Middle frontal gyrus (tissue), 1 donor: Measurements from ENCODE around the gene USP17L18.
"Not testable (repeated sequence)": the region's sequence is repeated elsewhere in the genome, so short reads cannot be mapped to it uniquely, and the experiment has no call there.

ENCODE experiments used
- DNase-seq: peaks from one replicate; pipeline ENCODE4 v3.0.0-alpha.2; 2015; ENCODE audit warnings: low spot score; ENCODE audit errors: extremely low spot score

USP17L18 gene, protein sequence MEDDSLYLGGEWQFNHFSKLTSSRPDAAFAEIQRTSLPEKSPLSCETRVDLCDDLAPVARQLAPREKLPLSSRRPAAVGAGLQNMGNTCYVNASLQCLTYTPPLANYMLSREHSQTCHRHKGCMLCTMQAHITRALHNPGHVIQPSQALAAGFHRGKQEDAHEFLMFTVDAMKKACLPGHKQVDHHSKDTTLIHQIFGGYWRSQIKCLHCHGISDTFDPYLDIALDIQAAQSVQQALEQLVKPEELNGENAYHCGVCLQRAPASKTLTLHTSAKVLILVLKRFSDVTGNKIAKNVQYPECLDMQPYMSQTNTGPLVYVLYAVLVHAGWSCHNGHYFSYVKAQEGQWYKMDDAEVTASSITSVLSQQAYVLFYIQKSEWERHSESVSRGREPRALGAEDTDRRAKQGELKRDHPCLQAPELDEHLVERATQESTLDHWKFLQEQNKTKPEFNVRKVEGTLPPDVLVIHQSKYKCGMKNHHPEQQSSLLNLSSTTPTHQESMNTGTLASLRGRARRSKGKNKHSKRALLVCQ

DNA sequence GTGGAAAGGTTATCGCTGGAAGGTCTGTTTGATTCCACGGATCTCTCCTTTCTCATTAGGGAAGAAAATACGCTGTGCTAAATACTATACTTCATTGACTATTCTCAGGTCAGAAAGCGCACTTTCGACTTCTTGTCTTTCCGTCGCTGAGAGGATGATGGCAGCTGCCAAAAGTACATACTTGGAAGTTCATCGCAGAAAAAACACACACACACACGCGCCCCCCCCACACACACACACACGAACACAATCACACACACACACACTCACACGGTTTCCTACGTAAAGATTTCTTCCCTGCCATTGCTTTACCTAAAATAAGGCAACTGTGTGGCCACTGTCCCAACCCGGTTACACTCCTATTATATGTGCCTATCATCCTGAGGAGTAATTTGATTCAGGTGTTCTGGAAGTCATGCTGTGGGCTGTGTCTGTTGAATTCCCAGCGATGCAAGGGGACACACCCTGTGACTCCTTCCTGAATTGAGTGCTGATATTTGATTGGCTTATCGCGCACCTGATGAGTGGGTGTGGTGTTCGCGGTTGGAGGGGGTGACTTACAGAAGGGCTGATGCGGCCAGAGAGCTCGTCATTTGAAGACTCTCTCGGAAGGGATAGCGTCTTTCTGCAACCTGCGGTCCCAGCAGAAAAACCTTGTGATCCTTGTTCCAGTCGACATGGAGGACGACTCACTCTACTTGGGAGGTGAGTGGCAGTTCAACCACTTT, at the start of gene USP17L18:
Gene USP17L18, plus strand, starts transcription at position 678 of the 728 bp plus-strand sequence. Its CDS starts 0 bp downstream, at position 678.
- not testable (repeated sequence) for DNase-seq

DNA sequence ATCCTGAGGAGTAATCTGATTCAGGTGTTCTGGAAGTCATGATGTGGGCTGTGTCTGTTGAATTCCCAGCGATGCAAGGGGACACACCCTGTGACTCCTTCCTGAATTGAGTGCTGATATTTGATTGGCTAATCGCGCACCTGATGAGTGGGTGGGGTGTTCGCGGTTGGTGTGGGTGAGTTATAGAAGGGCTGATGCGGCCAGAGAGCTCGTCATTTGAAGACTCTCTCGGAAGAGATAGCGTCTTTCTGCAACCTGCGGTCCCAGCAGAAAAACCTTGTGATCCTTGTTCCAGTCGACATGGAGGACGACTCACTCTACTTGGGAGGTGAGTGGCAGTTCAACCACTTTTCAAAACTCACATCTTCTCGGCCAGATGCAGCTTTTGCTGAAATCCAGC, 38.1 kb upstream of the USP17L18 start, which contains the start of gene USP17L10:
Gene USP17L10, plus strand, starts transcription at position 301 of the 400 bp plus-strand sequence. Its CDS starts 0 bp downstream, at position 301.
- not testable (repeated sequence) for DNase-seq

DNA sequence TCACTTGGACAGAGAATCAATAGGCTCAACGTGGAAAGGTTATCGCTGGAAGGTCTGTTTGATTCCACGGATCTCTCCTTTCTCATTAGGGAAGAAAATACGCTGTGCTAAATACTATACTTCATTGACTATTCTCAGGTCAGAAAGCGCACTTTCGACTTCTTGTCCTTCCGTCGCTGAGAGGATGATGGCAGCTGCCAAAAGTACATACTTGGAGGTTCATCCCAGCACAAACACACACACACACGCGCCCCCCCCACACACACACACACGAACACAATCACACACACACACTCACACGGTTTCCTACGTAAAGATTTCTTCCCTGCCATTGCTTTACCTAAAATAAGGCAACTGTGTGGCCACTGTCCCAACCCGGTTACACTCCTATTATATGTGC, 33.7 kb upstream of the USP17L18 start:
- not testable (repeated sequence) for DNase-seq

DNA sequence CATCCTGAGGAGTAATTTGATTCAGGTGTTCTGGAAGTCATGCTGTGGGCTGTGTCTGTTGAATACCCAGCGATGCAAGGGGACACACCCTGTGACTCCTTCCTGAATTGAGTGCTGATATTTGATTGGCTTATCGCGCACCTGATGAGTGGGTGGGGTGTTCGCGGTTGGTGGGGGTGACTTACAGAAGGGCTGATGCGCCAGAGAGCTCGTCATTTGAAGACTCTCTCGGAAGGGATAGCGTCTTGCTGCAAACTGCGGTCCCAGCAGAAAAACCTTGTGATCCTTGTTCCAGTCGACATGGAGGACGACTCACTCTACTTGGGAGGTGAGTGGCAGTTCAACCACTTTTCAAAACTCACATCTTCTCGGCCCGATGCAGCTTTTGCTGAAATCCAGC, 33.3 kb upstream of the USP17L18 start, which contains the start of gene USP17L11:
Gene USP17L11, plus strand, starts transcription at position 301 of the 400 bp plus-strand sequence. Its CDS starts 0 bp downstream, at position 301.
- not testable (repeated sequence) for DNase-seq

DNA sequence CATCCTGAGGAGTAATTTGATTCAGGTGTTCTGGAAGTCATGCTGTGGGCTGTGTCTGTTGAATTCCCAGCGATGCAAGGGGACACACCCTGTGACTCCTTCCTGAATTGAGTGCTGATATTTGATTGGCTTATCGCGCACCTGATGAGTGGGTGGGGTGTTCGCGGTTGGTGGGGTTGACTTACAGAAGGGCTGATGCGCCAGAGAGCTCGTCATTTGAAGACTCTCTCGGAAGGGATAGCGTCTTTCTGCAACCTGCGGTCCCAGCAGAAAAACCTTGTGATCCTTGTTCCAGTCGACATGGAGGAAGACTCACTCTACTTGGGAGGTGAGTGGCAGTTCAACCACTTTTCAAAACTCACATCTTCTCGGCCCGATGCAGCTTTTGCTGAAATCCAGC, 28.6 kb upstream of the USP17L18 start, which contains the start of gene USP17L12:
Gene USP17L12, plus strand, starts transcription at position 301 of the 400 bp plus-strand sequence. Its CDS starts 0 bp downstream, at position 301.
- not testable (repeated sequence) for DNase-seq

DNA sequence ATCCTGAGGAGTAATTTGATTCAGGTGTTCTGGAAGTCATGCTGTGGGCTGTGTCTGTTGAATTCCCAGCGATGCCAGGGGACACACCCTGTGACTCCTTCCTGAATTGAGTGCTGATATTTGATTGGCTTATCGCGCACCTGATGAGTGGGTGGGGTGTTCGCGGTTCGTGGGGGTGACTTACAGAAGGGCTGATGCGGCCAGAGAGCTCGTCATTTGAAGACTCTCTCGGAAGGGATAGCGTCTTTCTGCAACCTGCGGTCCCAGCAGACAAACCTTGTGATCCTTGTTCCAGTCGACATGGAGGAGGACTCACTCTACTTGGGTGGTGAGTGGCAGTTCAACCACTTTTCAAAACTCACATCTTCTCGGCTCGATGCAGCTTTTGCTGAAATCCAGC, 23.8 kb upstream of the USP17L18 start, which contains the start of gene USP17L13:
Gene USP17L13, plus strand, starts transcription at position 301 of the 400 bp plus-strand sequence. Its CDS starts 0 bp downstream, at position 301.
- not testable (repeated sequence) for DNase-seq

DNA sequence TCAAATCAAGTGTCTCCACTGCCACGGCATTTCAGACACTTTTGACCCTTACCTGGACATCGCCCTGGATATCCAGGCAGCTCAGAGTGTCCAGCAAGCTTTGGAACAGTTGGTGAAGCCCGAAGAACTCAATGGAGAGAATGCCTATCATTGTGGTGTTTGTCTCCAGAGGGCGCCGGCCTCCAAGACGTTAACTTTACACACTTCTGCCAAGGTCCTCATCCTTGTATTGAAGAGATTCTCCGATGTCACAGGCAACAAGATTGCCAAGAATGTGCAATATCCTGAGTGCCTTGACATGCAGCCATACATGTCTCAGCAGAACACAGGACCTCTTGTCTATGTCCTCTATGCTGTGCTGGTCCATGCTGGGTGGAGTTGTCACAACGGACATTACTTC, 18.2 kb upstream of the USP17L18 start:
- DNase-seq, result not testable (repeated sequence)

DNA sequence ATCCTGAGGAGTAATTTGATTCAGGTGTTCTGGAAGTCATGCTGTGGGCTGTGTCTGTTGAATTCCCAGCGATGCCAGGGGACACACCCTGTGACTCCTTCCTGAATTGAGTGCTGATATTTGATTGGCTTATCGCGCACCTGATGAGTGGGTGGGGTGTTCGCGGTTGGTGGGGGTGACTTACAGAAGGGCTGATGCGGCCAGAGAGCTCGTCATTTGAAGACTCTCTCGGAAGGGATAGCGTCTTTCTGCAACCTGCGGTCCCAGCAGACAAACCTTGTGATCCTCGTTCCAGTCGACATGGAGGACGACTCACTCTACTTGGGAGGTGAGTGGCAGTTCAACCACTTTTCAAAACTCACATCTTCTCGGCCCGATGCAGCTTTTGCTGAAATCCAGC, 14.3 kb upstream of the USP17L18 start, which contains the start of gene USP17L15:
Gene USP17L15, plus strand, starts transcription at position 301 of the 400 bp plus-strand sequence. Its CDS starts 0 bp downstream, at position 301.
- not testable (repeated sequence) for DNase-seq

DNA sequence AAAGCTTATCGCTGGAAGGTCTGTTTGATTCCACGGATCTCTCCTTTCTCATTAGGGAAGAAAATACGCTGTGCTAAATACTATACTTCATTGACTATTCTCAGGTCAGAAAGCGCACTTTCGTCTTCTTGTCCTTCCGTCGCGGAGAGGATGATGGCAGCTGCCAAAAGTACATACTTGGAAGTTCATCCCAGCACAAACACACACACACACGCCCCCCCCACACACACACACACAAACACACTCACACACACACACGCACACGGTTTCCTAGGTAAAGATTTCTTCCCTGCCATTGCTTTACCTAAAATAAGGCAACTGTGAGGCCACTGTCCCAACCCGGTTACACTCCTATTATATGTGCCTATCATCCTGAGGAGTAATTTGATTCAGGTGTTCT, 10.0 kb upstream of the USP17L18 start:
- DNase-seq, result not testable (repeated sequence)

DNA sequence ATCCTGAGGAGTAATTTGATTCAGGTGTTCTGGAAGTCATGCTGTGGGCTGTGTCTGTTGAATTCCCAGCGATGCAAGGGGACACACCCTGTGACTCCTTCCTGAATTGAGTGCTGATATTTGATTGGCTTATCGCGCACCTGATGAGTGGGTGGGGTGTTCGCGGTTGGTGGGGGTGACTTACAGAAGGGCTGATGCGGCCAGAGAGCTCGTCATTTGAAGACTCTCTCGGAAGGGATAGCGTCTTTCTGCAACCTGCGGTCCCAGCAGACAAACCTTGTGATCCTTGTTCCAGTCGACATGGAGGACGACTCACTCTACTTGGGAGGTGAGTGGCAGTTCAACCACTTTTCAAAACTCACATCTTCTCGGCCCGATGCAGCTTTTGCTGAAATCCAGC, 4.9 kb upstream of the USP17L18 start, which contains the start of gene USP17L17:
Gene USP17L17, plus strand, starts transcription at position 301 of the 400 bp plus-strand sequence. Its CDS starts 0 bp downstream, at position 301.
- not testable (repeated sequence) for DNase-seq

DNA sequence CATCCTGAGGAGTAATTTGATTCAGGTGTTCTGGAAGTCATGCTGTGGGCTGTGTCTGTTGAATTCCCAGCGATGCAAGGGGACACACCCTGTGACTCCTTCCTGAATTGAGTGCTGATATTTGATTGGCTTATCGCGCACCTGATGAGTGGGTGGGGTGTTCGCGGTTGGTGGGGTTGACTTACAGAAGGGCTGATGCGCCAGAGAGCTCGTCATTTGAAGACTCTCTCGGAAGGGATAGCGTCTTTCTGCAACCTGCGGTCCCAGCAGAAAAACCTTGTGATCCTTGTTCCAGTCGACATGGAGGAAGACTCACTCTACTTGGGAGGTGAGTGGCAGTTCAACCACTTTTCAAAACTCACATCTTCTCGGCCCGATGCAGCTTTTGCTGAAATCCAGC, 4.6 kb downstream of the USP17L18 start, which contains the start of gene USP17L19:
Gene USP17L19, plus strand, starts transcription at position 301 of the 400 bp plus-strand sequence. Its CDS starts 0 bp downstream, at position 301.
- DNase-seq, result not testable (repeated sequence)

DNA sequence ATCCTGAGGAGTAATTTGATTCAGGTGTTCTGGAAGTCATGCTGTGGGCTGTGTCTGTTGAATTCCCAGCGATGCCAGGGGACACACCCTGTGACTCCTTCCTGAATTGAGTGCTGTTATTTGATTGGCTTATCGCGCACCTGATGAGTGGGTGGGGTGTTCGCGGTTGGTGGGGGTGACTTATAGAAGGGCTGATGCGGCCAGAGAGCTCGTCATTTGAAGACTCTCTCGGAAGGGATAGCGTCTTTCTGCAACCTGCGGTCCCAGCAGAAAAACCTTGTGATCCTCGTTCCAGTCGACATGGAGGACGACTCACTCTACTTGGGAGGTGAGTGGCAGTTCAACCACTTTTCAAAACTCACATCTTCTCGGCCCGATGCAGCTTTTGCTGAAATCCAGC, 9.4 kb downstream of the USP17L18 start, which contains the start of gene USP17L20:
Gene USP17L20, plus strand, starts transcription at position 301 of the 400 bp plus-strand sequence. Its CDS starts 0 bp downstream, at position 301.
- DNase-seq, result not testable (repeated sequence)

DNA sequence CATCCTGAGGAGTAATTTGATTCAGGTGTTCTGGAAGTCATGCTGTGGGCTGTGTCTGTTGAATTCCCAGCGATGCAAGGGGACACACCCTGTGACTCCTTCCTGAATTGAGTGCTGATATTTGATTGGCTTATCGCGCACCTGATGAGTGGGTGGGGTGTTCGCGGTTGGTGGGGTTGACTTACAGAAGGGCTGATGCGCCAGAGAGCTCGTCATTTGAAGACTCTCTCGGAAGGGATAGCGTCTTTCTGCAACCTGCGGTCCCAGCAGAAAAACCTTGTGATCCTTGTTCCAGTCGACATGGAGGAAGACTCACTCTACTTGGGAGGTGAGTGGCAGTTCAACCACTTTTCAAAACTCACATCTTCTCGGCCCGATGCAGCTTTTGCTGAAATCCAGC, 14.1 kb downstream of the USP17L18 start, which contains the start of gene USP17L21:
Gene USP17L21, plus strand, starts transcription at position 301 of the 400 bp plus-strand sequence. Its CDS starts 0 bp downstream, at position 301.
- not testable (repeated sequence) for DNase-seq

DNA sequence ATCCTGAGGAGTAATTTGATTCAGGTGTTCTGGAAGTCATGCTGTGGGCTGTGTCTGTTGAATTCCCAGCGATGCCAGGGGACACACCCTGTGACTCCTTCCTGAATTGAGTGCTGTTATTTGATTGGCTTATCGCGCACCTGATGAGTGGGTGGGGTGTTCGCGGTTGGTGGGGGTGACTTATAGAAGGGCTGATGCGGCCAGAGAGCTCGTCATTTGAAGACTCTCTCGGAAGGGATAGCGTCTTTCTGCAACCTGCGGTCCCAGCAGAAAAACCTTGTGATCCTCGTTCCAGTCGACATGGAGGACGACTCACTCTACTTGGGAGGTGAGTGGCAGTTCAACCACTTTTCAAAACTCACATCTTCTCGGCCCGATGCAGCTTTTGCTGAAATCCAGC, 18.9 kb downstream of the USP17L18 start, which contains the start of gene USP17L22:
Gene USP17L22, plus strand, starts transcription at position 301 of the 400 bp plus-strand sequence. Its CDS starts 0 bp downstream, at position 301.
- DNase-seq, result not testable (repeated sequence)

DNA sequence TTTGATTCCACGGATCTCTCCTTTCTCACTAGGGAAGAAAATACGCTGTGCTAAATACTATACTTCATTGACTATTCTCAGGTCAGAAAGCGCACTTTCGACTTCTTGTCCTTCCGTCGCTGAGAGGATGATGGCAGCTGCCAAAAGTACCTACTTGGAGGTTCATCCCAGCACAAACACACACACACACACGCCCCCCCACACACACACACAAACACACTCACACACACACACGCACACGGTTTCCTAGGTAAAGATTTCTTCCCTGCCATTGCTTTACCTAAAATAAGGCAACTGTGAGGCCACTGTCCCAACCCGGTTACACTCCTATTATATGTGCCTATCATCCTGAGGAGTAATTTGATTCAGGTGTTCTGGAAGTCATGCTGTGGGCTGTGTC, 23.3 kb downstream of the USP17L18 start:
- DNase-seq, result not testable (repeated sequence)
